ENCODE data around the gene SLC9A1.

DNA sequence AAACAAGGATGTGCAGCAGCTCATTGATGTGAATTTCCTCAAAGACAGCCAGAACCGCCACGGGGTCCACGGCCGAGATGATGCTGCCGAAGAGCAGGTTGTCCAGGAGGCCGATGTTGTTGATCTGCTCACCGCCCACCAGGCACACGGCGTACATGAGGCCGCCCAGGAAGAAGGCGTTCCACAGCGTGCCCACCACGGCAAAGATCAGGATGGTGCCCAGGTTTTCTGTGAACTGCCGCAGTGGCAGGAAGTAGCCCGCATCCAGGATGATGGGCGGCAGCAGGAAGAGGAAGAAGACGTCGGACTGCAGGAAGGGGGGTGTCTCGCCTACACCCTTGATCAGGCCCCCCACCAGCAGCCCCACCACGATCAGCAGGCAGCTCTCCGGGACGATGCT is 41.1 kb downstream of the SLC9A1 start:
- TF ChIP-seq, protein P1, sequence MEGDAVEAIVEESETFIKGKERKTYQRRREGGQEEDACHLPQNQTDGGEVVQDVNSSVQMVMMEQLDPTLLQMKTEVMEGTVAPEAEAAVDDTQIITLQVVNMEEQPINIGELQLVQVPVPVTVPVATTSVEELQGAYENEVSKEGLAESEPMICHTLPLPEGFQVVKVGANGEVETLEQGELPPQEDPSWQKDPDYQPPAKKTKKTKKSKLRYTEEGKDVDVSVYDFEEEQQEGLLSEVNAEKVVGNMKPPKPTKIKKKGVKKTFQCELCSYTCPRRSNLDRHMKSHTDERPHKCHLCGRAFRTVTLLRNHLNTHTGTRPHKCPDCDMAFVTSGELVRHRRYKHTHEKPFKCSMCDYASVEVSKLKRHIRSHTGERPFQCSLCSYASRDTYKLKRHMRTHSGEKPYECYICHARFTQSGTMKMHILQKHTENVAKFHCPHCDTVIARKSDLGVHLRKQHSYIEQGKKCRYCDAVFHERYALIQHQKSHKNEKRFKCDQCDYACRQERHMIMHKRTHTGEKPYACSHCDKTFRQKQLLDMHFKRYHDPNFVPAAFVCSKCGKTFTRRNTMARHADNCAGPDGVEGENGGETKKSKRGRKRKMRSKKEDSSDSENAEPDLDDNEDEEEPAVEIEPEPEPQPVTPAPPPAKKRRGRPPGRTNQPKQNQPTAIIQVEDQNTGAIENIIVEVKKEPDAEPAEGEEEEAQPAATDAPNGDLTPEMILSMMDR (IDR thresholded peaks at IDR 0.05), result no peak
- TF ChIP-seq POLR2A (IDR thresholded peaks at IDR 0.05) (no peak), POLR2AphosphoS5 (IDR thresholded peaks at IDR 0.05) (no peak)

Measured in breast epithelium (tissue), 3 donors.